ENCODE measurements around the gene SOX10.
A peak's percentile ranks its signal among the peaks of the same experiment; 100 is the strongest.
"Not testable (repeated sequence)": the region's sequence is repeated elsewhere in the genome, so short reads cannot be mapped to it uniquely, and the experiment has no call there.

Gene SOX10

DNA sequence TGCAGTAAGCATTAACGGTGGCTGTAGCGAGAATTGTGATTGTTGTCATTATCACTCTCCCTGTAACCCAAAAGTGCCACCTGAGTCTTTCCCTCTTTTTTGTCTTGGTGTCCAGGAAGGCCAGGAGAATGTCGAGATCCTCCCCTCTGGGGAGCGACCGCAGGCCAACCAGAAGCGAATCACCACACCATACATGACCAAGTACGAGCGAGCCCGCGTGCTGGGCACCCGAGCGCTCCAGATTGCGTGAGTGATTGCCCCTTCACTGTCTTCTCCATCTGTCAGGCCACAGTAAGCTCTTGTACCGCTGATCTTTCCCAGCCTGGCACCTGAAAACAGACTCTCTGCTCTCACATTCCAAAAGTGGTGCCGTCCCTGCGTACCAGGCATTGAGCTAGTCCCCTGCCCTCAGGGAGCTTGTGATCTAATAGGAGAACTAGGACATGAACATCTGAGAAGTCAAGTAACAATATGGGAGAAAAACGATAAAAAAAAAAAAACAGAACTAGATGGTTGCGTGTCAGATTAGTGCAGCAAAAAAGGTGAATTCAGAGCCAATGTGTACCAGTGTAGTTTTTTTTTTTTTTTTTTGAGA, 25.0 kb downstream of the SOX10 start:
- DNase-seq: no peak

DNA sequence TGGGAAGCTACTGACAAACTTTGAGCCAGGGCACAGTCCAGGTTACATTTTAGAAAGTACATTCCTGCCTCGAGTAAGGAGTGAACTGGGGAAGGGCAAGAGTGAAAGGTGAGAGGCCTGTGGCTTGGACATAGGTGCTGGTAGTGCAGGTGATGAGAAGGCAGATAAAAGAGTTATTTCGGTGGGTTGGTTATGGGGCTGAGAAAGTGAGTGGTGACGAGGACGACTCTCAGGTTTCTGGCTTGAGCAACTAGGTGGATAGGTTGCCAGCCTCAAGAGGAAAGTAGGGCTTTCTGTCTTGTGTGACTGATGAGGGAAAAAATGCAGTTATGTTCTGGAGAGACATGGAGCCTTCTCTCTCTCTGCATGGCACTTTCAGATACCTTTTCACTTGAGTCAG, 27.1 kb downstream of the SOX10 start:
- no peak for DNase-seq

DNA sequence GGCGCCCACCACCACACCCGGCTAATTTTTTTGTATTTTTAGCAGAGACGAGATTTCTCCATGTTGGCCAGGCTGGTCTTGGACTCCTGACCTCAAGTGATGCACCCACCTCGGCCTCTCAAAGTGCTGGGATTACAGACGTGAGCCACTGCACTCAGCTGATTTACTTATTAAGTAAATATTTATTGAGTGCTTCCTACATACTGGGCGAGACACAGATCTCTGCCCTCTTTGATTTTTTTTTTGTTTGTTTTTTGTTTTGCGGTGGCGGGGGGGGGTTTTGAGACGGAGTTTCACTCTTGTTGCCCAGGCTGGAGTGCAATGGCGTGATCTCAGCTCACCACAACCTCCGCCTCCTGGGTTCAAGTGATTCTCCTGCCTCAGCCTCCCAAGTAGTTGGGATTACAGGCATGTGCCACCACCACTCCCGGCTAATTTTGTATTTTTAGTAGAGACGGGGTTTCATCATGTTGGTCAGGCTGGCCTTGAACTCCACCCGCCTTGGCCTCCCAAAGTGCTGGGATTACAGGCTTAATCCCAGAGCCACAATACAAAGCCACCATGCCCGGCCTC, 28.4 kb downstream of the SOX10 start:
- not testable (repeated sequence) for DNase-seq

DNA sequence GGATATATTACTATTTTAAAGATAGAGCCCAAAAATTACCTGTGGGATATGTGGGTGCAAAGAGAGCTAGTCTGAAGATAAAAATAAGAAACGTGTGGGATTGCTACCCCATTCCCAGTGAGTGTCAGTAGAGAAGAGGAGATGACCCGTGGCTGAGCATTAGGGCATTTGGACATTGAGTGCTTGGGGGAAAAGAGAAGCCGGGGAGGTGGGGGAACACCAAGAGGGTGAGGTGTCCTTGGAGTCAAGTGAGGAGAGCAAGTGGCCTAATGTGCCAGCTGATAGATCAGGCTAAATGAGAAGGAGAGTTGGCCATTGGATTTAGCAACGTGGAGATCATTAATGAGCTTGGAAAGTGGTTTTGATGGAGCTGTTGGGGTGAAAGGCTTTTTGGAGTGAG, 29.7 kb downstream of the SOX10 start:
- no peak for DNase-seq

DNA sequence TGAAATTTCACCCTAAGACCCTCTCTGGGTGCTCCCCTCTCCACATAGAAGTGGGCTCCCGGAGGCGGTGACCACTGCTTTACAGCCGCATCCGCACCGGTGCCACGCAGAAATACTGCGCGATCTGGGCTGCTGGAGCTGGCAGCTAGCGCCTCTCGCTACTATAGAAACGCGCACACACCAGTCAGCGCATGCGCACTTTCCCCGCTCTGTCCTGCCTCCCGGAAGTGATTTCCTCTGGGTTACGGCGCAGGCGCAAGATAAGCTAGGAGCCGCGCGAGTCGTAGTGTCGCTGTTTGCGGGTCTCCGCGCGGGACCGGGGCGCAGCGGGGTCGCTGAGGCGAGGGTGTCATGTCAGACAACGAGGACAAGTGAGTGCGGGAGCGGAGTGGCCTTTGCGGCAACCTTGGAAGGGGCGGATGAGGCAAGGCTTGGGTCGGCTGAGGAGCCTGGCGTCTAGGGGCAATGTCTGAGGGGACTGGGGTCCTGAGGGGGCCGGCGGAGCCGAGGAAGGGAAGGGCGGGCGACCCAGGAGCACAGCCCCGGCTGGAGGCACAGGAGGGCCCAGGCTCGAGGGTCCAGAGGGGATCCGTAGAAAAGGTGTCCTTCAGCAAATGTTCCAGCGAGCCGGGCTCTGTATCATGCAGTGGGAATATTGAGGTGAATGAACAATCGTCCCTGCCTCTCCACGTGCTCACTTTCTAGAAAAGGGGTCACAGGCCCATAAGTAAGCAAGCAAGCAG, 30.7 kb downstream of the SOX10 start, which contains the start of the genes C22orf23 and POLR2F:
Gene C22orf23 (minus strand): TSS at position 165 of the 743 bp plus-strand sequence. CDS start 452 bp downstream, outside the sequence.
Gene POLR2F (plus strand): TSS at position 263 of the 743 bp plus-strand sequence. CDS start 89 bp downstream, at position 352.
- peak; percentile 95 for DNase-seq

DNA sequence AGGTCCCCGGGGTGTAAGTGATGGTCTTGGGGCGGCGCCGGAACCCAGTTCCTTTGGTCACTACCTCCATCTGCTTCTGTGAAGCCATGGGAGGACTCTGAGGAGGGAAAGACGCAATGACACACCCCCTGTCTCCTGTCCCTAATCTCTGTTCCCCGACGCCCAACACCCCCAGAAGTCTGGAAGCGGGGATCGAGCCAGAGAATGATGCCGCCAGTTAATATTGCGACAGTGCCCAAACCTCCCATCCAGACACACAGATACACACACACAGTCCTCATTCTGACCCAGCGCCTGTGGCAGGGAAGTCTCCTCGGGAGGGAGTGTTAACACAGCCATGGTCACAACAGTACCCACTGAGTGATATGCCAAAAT, 31.3 kb downstream of the SOX10 start:
- DNase-seq: no peak

DNA sequence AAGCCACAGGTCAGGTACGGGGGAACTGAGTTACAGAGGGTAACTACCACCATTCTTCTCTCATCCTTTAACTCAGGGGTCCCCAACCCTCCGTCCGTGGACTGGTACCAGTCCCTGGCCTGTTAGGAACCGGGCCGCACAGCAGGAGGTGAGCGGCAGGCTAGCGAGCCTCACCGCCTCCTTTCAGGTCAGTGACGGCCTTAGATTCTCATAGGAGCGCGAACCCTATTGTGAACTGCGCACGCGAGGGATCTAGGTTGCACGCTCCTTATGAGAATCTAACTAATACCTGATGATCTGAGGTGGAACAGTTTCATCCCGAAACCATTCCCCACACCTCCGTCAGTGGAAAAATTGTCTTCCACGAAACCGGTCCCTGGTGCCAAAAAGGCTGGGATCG, 31.7 kb downstream of the SOX10 start:
- DNase-seq: not testable (repeated sequence)

DNA sequence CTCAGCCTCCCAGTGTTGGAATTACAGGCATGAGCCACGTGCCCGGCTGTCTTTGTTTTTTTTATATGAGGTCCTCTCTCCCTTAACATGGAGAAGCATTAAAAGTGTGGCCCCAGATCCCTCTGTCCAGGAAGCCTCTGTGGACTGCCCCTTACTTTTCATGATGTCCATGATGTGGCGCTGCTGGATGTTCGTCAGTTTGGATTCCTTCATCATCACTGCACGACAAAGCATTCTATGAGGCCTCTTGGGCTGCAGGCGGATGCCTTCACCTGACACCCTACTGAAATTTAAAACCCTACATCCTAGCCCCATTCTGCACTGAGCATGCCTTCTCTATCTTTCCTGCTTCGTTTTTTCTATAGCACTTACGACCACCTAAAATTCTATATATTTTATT, 33.0 kb downstream of the SOX10 start:
- no peak for DNase-seq

DNA sequence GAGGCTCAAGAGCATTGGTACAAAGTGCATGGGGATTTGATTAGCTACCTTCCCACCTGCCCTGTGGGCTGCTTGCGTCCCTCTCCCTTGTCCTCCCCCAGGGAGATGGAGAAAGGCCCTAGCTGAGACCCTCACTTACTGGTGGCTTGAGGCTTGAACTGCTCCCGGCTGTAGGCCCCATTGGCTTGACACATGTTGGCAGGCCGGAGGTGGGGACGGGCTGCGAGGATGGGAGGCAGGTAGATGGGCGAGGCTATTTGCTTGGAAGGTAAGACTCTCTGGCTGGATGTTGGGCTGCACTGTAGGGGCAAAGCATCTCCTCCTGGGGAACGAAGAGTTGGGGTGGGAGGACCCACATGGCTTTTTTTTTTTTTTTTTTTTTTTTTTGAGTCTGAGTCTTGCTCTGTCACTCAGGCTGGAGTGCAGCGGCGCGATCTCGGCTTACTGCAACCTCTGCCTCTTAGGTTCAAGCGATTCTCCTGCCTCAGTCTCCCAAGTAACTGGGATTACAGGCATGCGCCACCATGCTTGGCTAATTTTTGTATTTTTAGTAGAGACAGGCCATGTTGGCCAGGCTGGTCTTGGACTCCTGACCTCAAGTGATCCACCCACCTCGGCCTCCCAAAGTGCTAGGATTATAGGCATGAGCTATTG, 37.1 kb downstream of the SOX10 start:
- DNase-seq: not testable (repeated sequence)

DNA sequence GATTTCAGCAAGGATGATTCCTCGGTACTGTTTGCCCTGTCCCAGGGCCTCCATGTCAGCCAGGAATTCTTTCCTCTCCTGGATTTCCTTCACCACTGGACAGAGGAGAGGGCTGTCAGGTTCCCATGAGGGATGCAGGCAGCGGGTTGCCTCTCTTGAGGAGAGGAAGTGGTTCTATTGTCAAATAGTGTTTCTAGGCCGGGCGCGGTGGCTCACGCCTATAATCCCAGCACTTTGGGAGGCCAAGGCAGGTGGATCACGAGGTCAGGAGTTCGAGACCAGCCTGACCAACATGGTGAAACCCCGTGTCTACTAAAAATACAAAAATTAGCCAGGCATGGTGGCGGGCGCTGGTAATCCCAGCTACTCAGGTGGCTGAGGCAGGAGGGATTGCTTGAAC, 39.9 kb downstream of the SOX10 start:
- DNase-seq: not testable (repeated sequence)

DNA sequence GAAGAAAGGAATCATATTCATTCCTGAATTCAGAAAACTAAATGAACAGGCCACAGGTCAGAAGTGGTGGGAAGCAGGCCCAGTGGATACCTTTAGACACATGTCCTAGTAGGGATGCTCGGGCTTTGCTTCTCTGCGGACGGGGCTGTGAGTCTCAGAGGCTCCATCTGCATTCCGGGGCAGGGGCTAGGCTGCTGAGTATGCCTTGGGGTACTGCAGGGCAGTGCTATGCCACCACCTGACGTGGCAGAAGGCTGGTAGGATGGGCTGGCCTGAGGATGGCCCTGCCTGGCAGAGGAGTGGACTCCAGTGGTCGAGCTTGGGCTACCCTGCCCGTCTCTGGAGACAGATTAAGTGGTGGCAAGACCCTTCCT, 40.5 kb downstream of the SOX10 start:
- no peak for DNase-seq

DNA sequence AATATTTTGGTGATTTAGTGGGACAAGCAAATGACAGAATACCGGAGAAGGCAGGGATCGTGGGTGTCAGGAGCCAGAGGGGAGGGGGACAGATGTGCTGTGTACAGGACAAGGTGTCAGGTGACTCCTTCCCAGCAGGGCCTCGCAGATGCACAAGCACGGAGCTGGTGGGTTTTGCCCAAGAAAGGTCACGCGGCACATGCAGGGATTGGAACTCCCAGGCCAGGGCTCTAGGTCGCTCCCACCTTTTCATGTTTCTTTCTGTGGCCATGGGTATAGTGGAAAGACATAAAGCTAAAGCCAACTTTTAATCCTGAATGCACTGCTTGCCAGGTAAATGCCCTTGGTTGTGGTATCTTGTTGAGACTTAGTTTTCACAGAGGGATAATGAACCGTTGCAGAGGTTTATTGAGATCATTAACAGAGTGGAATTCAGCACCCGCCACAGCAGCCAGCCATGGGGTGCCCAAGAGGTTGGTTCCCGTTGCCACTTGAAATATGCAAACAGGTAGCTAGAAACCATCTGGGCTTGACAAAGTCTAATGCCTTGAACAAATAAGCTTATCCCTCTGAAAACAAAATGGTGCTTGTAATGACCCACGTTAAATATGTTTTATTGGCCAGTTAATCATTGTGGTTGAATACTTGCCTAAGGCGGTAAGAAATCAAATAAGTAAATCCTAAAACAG, 41.1 kb downstream of the SOX10 start:
- DNase-seq: no peak

DNA sequence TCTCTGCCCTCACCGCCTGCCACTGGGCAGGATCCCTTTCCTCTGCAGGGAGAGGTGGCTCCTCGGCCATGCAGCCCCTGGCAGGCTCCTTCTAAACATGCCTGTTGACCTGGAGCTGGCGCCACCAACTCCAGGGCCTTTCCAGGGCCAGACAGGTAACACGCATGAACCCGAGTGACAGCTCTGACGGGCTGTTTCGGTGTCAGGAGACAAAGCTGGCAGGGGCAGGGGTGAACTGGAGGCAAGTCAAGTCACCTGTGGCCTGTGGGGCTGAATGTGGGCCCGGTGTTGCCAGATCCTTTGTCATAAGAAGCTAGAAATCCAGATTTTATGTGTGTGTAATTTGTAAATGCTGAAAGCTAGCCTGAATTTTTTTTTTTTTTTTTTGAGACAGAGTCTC, 42.2 kb downstream of the SOX10 start:
- DNase-seq: no peak

DNA sequence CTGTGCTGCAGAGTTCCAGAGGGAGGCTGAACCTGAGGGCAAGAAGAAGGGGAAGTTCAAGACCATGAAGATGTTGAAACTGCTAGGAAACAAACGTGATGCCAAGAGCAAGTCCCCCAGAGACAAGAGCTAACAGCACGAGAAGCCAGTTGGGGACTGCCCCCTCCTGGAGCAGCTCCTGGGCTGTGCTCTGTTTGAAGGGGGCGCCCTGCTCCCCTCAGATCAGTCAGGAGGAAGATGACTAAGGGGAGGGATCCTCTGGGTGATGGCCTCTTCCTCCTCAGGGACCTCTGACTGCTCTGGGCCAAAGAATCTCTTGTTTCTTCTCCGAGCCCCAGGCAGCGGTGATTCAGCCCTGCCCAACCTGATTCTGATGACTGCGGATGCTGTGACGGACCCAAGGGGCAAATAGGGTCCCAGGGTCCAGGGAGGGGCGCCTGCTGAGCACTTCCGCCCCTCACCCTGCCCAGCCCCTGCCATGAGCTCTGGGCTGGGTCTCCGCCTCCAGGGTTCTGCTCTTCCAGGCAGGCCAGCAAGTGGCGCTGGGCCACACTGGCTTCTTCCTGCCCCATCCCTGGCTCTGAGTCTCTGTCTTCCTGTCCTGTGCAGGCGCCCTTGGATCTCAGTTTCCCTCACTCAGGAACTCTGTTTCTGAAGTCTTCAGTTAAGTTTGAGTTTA, 43.5 kb downstream of the SOX10 start:
- DNase-seq: no peak

DNA sequence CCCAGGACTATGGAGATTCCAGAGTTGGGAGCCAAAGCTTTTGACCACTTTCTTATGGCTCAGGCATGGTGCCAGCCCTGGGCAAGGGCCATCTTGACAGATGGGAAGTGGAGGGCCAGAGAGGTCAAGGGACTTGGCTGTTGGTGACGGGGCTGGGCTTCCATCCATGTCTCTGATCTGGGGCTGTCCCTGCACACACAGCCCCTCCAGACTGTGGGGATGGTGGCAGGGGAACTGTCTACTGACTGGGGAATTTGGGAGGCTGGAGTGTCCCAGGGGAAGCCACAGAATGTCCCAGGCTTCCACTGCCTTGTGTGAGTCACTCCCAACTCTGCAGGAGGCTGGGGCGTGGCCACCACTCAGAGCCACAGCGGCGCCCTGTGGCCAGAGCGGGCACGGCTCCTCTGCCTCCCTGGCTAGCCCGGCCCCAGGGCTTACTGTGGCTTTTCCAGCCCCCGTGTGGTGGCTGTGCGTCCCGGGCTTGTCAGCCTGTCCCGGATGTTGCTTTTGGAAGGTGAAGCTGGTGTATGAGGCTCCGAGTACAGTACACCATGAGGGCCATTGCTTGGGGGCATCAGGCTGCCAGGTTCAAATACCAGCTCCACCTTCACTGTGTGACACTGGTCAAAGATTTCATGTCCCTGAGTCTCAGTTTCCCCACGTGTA, 50.5 kb downstream of the SOX10 start:
- peak; percentile 82 for DNase-seq

DNA sequence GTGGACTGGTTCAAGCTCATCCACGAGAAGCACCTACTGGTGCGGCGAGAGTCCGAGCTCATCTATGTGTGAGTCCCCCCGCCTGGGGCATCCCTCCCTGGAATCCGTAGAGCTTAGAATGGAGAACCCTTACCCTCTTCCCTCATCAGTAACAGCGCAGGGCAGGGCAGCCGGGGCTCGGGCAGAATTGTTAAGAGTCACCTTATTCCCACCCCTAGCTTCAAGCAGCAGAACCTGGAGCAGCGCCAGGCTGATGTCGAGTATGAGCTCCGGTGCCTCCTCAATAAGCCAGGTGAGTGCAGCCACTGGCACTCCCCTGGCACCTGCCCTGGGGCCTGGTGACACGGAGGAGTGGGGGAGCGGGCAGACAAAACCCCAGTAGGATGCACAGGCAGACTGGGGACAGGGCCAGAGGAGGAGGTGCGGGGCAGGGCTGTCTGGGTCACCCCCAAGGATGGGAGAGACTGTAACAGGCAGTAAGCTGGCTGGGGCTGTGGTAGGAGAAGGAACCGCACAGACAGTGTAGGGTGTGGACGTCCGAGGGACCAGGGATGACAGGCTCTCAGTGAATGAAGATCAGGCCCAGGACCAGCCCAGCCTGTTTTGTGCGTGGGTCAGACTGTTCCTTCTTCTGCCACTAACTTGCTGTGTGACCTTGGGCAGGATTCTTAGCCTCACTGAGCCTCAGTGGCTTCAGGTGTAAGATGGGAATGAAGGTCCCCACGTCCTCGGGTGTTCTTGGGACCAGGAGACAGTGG, 51.4 kb downstream of the SOX10 start:
- no peak for DNase-seq

DNA sequence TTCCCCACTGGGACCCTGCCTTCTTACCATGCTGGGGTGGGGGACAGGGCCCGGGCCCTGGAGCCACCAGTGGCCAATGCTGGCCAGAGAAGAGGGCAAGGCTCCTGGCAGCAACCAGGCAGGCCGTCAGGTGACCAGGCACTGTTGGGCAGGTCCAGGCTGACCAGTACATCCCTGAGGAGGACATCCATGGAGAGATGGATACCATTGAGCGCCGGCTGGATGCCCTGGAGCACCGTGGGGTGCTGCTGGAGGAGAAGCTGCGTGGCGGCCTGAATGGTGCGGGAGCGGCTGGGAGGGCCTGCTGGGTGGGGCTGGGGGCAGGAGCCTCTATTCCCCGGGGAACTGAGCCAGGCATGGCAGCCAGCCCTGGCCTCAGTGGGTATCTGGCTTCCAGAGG, 52.0 kb downstream of the SOX10 start:
- no peak for DNase-seq

DNA sequence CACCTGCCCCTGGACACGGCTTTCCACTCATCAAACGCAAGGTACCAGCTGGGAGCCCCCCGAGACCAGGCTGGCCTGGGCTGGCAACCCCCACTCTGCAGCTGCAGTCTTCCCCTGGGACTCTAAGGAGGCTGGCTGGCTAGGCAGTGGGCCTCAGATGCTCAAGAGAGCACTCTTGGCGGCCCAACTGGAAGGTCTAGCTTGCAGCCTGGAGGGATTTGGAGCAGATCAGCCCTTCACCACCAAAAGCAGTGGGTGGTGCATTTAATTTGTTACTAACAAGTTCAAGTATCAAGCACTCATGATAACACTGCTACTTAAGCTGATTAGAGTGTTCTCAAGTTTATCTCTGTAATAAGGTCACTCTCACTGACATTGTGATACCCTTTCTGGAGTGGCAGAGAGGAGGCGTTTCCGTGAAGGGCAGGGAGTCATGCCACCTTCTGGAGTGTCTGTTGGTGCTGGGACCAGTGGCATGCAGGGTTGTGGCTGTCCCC, 52.4 kb downstream of the SOX10 start:
- DNase-seq: no peak

DNA sequence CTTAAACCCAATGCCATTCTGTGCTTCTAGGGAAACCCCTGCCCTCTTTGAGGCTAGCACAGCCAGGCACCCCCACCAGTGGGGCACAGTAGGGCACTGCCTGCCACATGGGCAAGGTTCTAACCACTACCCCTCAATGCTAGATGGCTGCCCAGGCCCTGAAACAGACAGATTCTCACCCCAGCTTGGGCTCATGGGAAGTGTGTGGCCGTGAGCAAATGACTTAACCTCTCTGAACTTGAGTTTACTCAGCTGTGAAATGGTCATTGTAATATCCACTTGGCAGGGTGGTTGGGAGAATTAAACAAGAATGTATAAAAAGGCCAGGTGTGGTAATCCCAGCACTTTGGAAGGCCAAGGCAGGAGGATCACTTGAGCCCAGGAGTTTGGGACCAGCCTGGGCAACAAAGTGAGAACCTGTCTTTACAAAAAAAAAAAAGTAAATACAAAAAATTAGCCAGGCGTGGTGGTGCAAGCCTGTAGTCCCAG, 53.4 kb downstream of the SOX10 start:
- DNase-seq: no peak

DNA sequence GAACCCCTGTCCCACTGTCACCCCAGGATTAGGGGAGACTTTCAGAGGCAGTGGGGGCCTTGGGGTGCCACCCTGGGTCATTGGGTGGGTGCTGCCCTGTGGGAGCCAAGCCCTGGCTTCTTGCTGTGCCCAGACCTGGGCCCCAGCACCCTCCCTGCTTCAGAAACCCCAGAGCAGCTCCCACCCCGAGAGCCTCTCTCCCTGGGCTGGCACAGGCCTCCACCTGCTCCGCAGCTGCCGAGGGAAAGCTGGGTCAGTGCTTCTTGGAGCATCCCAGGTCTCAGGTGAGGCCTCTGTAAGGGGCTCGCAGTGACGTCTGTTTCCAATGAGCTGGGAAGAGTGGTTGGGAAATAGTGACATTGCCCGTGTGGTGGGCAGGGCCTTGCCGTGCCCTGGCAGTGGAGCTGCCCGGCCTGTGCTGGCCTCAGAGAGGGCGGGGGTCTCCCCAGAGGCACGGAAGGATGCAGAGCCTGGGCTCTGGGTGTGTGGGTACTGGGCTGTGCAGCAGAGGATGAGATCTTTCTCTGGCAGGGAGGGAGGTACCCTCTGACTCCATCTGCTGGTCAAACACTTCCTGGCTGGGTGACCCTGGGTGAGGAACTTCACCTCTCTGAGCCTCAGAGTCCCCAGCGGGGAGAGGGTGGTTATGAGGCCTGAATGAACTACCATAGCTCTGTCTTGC, 53.9 kb downstream of the SOX10 start:
- DNase-seq: no peak
